Measurements from ENCODE around the gene RABGEF1.
A peak's percentile ranks its signal among the peaks of the same experiment; 100 is the strongest.
"Not testable (repeated sequence)": the region's sequence is repeated elsewhere in the genome, so short reads cannot be mapped to it uniquely, and the experiment has no call there.

The RABGEF1 gene

DNA sequence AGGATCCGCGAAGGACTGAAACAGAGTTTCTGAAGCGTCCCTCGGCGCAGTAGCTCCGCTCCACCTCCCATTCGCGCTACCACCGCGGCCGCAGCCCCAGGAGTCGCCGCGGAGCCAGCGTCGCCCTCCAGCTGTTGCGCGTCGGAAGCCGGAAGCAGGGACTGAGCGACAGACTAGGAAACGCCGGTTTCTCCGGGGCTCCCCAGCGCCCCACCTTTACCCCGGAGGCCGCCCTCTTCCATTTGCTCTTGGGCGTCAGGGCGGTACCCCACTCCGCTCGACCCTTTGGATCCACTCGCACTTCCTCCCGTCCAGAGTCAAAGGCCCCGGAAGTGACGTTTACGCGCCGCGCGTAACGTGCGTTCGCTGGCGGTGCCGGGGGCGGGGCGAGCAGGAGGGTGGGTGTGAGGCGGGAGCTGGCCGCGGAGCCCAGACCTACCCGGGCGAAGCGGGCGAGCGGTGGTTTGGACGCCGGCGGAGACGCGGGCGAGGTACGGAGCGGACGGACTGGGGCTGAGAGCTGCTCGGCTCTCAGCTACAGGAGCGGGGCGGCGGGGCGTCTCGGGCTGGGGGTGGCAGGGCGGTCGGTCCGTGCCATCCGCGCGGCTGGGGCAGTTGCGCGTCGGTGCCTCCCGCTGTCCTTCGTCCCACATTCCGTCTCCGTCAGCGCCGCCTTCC lies at the start of gene RABGEF1:
Gene RABGEF1, plus strand, starts transcription at position 432 of the 678 bp plus-strand sequence. CDS start 31,167 bp downstream, outside the sequence.
- FAIRE-seq (no peak), DNase-seq (ENCODE audit: insufficient read length, low spot score) (peak; percentile 89)

GRCh38 chr7:66693331-66693730 lies 47.2 kb upstream of the RABGEF1 start:
- FAIRE-seq, result no peak
- no peak for DNase-seq (ENCODE audit: insufficient read length, low spot score)

DNA sequence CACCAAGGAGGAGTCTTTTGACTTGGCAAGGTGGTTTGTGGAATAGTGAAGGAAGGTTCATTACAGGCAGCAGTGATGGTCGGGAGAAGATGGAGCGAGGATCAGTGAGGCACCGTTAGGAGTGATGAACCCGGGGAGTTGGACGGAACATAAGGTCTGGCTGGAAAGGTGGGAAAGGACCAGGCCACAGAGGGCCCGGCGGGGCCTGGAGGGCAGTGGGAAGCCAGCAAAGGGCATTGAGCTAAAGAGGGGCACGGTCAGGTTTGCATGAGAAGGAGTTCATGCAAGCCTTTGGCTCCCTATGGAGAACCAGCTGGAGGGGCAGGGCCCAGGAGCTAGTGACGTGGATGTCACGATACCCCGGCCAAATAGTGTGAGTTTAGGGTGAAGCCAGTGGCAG lies 46.2 kb upstream of the RABGEF1 start:
- FAIRE-seq, result no peak

DNA sequence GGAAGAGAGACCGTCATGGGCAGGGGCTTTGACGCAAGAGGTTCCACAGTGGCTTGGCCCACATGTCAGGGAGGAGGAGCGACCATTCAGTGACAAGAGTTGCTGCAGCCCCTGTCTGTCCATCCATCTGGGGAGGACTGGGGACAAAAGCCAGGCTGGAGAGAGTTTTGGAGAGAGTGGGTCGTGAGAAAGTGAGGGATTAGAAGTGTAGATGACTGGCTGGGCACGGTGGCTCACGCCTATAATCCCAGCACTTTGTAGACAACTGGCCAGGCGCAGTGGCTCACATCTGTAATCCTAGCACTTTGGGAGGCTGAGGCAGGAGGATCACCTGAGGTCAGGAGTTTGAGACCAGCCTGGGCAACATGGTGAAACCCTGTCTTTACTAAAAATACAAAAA lies 45.1 kb upstream of the RABGEF1 start:
- not testable (repeated sequence) for DNase-seq (ENCODE audit: insufficient read length, low spot score); FAIRE-seq

More for the DNA sequence above, 46.2 kb upstream of the RABGEF1 start:
- no peak for DNase-seq (ENCODE audit: insufficient read length, low spot score)

DNA sequence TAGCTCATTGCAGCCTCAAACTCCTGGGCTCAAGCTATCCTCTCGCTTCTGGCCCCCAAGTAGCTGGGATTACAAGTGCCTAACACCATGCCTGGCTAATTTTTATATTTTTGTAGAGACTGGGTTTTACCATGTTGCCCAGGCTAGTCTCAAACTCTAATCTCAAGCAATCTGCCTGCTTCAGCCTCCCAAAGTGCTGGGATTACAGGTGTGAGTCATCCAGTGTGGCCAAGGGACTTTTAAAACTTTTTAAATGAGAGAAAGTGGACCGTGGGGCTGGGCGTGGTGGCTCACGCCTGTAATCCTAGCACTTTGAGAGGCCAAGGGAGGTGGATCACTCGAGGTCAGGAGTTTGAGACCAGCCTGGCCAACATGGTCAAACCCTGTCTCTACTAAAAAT lies 44.4 kb upstream of the RABGEF1 start:
- DNase-seq (ENCODE audit: insufficient read length, low spot score); FAIRE-seq: not testable (repeated sequence)

DNA sequence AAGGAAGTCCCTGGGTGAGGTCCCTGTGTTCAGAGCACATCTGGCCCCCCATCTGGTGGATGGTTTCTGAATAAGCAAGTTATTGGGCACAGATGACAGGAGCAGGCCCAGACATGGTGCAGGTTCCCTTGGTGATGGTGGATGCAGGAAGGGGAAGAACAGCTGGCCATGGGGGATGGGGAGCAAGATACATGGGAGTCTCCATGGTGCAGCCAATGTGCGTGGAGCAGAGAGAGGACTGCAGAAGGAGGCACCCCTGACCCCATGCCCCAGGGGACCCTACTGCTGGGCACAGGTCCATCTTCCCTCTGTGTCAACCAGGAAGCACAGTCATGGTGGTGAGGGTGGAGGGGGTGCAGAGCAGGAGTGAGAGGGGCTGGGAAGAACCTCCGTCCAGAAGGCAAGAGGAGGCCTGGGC lies 43.8 kb upstream of the RABGEF1 start:
- no peak for FAIRE-seq
- no peak for DNase-seq (ENCODE audit: insufficient read length, low spot score)

GRCh38 chr7:66697449-66698438 lies 42.8 kb upstream of the RABGEF1 start:
- FAIRE-seq, result no peak
- DNase-seq (ENCODE audit: insufficient read length, low spot score), result no peak

GRCh38 chr7:66698652-66699205 lies 41.8 kb upstream of the RABGEF1 start:
- no peak for FAIRE-seq
- DNase-seq (ENCODE audit: insufficient read length, low spot score), result no peak

DNA sequence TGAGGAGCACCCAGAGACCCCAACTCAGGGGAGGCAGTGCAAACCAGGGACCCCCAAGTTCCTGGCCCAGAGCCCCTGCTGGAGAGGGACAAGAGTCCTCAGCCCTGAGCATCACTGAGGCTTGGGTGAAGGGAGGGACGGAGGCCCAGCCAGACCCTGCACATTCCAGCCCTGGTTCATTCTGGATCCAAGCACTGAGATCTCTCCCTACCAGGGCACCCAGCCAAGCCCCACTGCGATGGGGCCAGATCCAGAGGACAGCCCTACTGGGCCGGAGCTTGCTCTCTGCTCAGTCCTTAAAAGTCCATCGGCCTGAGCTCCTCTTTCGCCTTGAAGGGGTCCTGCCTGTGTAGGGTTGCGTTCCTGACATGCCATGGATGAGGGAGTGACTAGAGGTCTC lies 40.5 kb upstream of the RABGEF1 start:
- no peak for FAIRE-seq
- no peak for DNase-seq (ENCODE audit: insufficient read length, low spot score)

DNA sequence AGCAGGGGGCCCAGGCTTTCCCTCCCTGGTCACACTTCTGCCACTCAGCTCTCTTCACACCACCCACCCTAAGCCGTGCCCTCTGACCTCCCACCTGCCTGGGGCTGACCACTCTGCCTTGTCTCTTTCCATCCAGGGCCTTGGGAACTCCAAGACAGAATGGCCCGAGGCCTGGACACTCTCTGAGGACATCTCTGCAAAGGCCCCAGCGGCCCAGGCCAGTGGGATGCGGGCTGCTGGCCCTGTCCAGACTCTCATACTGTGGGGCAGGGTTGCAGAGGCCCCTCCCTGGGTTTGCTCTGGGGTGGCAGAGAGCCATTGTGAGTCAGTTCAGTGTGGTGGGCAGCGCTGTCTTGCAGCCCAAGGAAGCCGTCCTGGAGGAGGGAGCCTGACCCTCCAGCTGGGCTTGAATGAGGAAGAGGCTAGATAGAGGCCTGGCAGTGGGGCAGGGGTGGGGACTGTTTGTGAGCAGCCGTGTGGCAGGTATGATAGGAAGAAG lies 39.9 kb upstream of the RABGEF1 start:
- DNase-seq (ENCODE audit: insufficient read length, low spot score) (no peak), FAIRE-seq (no peak)

- no peak for FAIRE-seq
Observed at GRCh38 chr7:66707825-66708224, 32.7 kb upstream of the RABGEF1 start.

GRCh38 chr7:66710752-66711151 lies 29.8 kb upstream of the RABGEF1 start:
- not testable (repeated sequence) for DNase-seq (ENCODE audit: insufficient read length, low spot score); FAIRE-seq

More at GRCh38 chr7:66707825-66708224, 32.7 kb upstream of the RABGEF1 start:
- DNase-seq (ENCODE audit: insufficient read length, low spot score), result no peak

DNA sequence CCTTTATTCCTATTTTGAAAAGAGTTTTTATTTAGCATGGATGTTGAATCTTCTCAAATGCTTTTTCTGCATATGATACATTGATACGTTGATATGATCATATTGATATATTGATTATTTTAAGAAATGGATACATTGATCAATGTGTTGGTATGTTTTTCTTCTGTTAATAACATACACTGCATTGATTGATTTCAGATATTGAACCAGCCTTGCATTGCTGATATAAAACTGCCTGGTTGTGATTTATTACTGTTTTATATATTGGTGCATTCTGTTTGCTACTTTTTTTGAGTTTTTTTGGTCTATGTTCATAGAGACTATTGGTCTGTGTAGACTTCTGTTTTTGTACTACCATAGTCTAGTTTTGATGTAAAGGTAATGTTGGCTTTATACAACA lies 26.8 kb upstream of the RABGEF1 start:
- DNase-seq (ENCODE audit: insufficient read length, low spot score) (no peak), FAIRE-seq (no peak)

GRCh38 chr7:66716634-66717033 lies 23.9 kb upstream of the RABGEF1 start:
- not testable (repeated sequence) for FAIRE-seq; DNase-seq (ENCODE audit: insufficient read length, low spot score)

- DNase-seq (ENCODE audit: insufficient read length, low spot score) (no peak), FAIRE-seq (no peak)
Observed at GRCh38 chr7:66720561-66720960, 20.0 kb upstream of the RABGEF1 start.

DNA sequence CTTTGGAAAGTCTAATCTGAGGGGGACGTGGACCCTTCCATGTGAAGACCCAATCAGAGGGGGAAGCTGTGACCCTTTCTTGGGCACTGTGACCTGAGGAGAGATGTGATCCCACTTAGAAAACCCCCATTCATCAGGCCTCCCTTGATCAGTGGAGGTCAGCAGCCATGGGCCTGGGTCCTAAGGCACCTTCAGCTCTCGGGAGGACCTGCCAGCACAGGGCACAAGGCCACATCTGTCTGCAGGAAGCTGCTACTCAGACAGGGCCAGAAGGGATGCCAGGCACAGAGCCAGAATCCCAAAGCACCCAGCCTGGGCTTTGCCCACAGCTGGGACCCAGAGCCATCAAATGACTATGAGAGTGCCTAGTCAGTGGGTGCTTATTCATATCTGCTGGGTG lies 14.7 kb upstream of the RABGEF1 start:
- no peak for DNase-seq (ENCODE audit: insufficient read length, low spot score)
- FAIRE-seq, result no peak

DNA sequence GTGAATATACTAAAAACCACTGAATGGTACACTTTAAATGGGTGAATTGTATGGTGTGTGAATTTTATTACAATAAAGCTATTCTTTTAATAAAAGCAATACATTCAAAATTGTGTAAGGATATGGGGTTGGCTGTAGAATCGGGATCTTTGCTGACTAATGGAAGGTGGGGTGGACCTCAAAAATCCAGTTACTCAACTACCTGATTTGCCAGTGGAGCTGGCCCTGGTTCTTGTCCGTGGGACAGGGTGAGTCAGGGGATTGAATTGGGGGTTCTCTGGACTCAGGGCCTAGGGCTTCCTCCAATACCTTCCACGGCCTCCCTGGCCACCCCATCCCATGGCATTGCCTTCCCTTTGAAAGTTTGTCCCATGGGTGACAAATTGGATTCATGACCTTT lies 13.5 kb upstream of the RABGEF1 start:
- no peak for FAIRE-seq
- DNase-seq (ENCODE audit: insufficient read length, low spot score), result no peak

- peak; percentile 84 for FAIRE-seq
- DNase-seq (ENCODE audit: insufficient read length, low spot score), result no peak
Observed at GRCh38 chr7:66728571-66728970, 12.0 kb upstream of the RABGEF1 start.

- no peak for DNase-seq (ENCODE audit: insufficient read length, low spot score)
- no peak for FAIRE-seq
Observed at GRCh38 chr7:66729274-66729673, 11.3 kb upstream of the RABGEF1 start.

DNA sequence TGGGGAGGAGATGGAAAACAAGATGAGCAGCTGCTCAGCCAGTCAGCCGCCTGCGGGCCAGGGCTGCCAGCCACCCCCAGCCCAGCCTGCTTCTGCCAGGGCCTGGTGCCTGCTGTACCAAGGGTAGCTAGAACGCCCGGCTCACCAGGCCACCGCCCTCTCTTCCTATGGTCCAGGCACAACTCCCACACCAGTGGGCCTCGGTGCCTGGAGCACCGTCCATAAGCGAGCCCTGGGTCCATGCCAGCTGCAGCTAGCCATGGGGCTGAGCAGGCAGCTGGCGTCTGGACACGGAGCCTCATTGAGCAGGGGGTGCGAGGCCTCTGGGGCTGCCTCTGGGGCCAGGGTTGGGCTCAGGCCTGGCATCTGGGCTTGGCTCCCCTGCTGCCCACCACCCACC lies 8.5 kb upstream of the RABGEF1 start:
- FAIRE-seq, result no peak
- no peak for DNase-seq (ENCODE audit: insufficient read length, low spot score)

DNA sequence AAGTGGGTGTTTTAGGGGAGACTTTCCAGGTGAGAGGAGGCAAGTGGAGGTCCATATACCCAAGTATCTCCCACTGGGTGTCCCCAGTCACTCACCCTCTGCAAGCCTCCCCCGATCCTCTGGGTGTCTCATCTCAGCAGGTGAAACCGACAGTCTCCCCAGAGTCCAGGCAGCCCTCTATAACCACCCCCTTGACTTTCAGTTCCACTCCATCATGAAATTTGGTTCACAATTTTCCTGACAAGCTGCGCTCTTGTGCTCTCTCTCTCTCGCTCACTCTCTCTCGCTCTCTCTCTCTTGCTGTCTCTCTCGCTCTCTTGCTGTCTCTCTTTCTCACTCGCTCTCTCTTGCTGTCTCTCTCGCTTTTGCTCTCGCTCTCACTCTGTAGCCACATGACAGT lies 8.1 kb upstream of the RABGEF1 start:
- DNase-seq (ENCODE audit: insufficient read length, low spot score) (no peak), FAIRE-seq (no peak)
